Mesenchymal stem cell (in vitro differentiated cells and primary cell): Measurements from ENCODE around the gene NEGR1.

Experiments used
- DNase-seq: peaks from one replicate; pipeline ENCODE4 v3.0.0-alpha.2; 2013
- H2AFZ ChIP-seq: one replicate; pipeline ENCODE4 v1.6.1; 2013; ENCODE audit warnings: low read depth, mild to moderate bottlenecking, control low read depth, inconsistent platforms, low read length, moderate library complexity
- H2AK5ac ChIP-seq: 2 replicates; pipeline ENCODE4 v1.6.1; 2013; ENCODE audit warnings: low read length, moderate library complexity, mild to moderate bottlenecking, inconsistent platforms; ENCODE audit not compliant: severe bottlenecking
- H2BK120ac ChIP-seq: one replicate; pipeline ENCODE4 v1.6.1; 2013; ENCODE audit warnings: low read depth, mild to moderate bottlenecking, inconsistent platforms, low read length, moderate library complexity
- H2BK12ac ChIP-seq, 2 experiments: one replicate each; pipeline ENCODE4 v1.6.1; 2013; ENCODE audit warnings: inconsistent platforms in 2 of 2, low read length in 2 of 2, mild to moderate bottlenecking in 2 of 2, moderate library complexity in 2 of 2, control low read depth in 1 of 2
- H2BK15ac ChIP-seq: one replicate; pipeline ENCODE4 v1.6.1; 2013; ENCODE audit warnings: mild to moderate bottlenecking, low read depth, inconsistent platforms; ENCODE audit not compliant: poor library complexity, severe bottlenecking
- H2BK5ac ChIP-seq: 2 replicates; pipeline ENCODE4 v1.6.1; 2013; ENCODE audit warnings: low read depth, mild to moderate bottlenecking, low read length, control low read depth, inconsistent platforms; ENCODE audit not compliant: poor library complexity, severe bottlenecking
- H3K14ac ChIP-seq, 2 experiments: one replicate each; pipeline ENCODE4 v1.6.1; 2013; ENCODE audit warnings: inconsistent platforms in 2 of 2, low read length in 2 of 2, control low read depth in 1 of 2, mild to moderate bottlenecking in 1 of 2, moderate library complexity in 1 of 2
- H3K18ac ChIP-seq, 2 experiments: one replicate each; pipeline ENCODE4 v1.6.1; 2013; ENCODE audit warnings: inconsistent platforms in 2 of 2, low read length in 2 of 2, control low read depth in 1 of 2, low read depth in 1 of 2, mild to moderate bottlenecking in 1 of 2
- H3K23ac ChIP-seq, 2 experiments: one replicate each; pipeline ENCODE4 v1.6.1; 2013; ENCODE audit warnings: inconsistent platforms in 2 of 2, low read length in 2 of 2, mild to moderate bottlenecking in 2 of 2, moderate library complexity in 2 of 2, control low read depth in 1 of 2
- H3K27ac ChIP-seq: 2 replicates; pipeline ENCODE4 v1.5.1; 2013; ENCODE audit warnings: mild to moderate bottlenecking, moderate library complexity, low read length, control low read depth, inconsistent platforms; ENCODE audit not compliant: poor library complexity, severe bottlenecking
- H3K27me3 ChIP-seq, 2 experiments: 2 replicates each; pipeline versions ENCODE4 v1.6.1 to v1.7.0; 2013; ENCODE audit warnings: low read length in 2 of 2, mild to moderate bottlenecking in 2 of 2, moderate library complexity in 2 of 2, control low read depth in 1 of 2, inconsistent platforms in 1 of 2; ENCODE audit not compliant: control insufficient read depth in 1 of 2, insufficient read depth in 1 of 2
- H3K36me3 ChIP-seq, 2 experiments: 2 replicates each; pipeline versions ENCODE4 v1.6.1 to v1.7.0; 2013; ENCODE audit warnings: low read length in 2 of 2, control low read depth in 1 of 2, inconsistent platforms in 1 of 2, low read depth in 1 of 2, mild to moderate bottlenecking in 1 of 2; ENCODE audit not compliant: insufficient read depth in 2 of 2, control insufficient read depth in 1 of 2
- H3K4ac ChIP-seq, 2 experiments: one replicate each; pipeline ENCODE4 v1.6.1; 2013; ENCODE audit warnings: inconsistent platforms in 2 of 2, low read length in 2 of 2, mild to moderate bottlenecking in 2 of 2, moderate library complexity in 2 of 2, control low read depth in 1 of 2, low read depth in 1 of 2
- H3K4me1 ChIP-seq: 2 replicates; pipeline ENCODE4 v1.6.1; 2013; ENCODE audit warnings: low read depth, low read length, control low read depth; ENCODE audit not compliant: control insufficient read depth, insufficient read depth
- H3K4me2 ChIP-seq: 2 replicates; pipeline ENCODE4 v1.6.1; 2013; ENCODE audit warnings: low read length, mild to moderate bottlenecking, inconsistent platforms; ENCODE audit not compliant: poor library complexity, severe bottlenecking
- H3K4me3 ChIP-seq, 2 experiments: 2 replicates each; pipeline versions ENCODE4 v1.5.1 to v1.7.0; 2013; ENCODE audit warnings: low read length in 2 of 2, mild to moderate bottlenecking in 2 of 2, control low read depth in 1 of 2, low read depth in 1 of 2; ENCODE audit not compliant: insufficient read depth in 1 of 2
- H3K79me1 ChIP-seq: replicated peaks from 2 replicates; pipeline ENCODE4 v1.6.1; 2013; ENCODE audit warnings: mild to moderate bottlenecking, control low read depth, low read length, inconsistent platforms; ENCODE audit not compliant: poor library complexity, severe bottlenecking
- H3K9ac ChIP-seq: 2 replicates; pipeline ENCODE4 v1.7.0; 2013; ENCODE audit warnings: mild to moderate bottlenecking, low read length, moderate library complexity
- H3K9me3 ChIP-seq: 2 replicates; pipeline ENCODE4 v1.7.0; 2013; ENCODE audit warnings: mild to moderate bottlenecking, low read length; ENCODE audit not compliant: control insufficient read depth
- H4K8ac ChIP-seq: one replicate; pipeline ENCODE4 v1.6.1; 2013; ENCODE audit warnings: inconsistent platforms, mild to moderate bottlenecking, low read length, moderate library complexity
- H4K91ac ChIP-seq: one replicate; pipeline ENCODE4 v1.6.1; 2013; ENCODE audit warnings: mild to moderate bottlenecking, low read length, inconsistent platforms
- WGBS: methylation state at CpG from one replicate; pipeline ENCODE4 v1.1.7; 2013; ENCODE audit warnings: mixed read lengths; 5-methylcytosine and 5-hydroxymethylcytosine counted together

Gene NEGR1

DNA sequence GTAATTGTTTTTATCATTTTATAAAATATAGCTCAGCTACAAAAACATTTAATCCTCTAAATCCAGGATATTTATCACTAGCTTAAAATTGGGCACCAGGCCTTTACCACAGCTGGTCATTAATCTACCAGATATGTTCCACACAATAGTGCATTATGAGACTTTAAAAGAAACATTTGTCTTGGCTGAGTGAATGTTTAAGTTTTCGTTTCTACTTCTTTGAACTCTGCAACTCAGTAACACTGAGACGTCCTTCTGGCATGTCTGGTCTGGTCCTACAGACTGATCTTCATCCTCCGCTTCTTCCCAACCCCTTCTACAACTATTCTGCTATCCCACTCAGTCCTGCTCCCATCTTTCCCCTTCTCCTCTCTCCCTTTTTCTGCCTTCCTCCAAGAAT is 296.2 kb downstream of the NEGR1 start:
- H2BK15ac ChIP-seq = no peak overlapping the region
- H3K27ac ChIP-seq = no peak overlapping the region
- no peak for DNase-seq
- no peak overlapping the region for H2AFZ ChIP-seq
- no peak overlapping the region for H4K8ac ChIP-seq
- no peak overlapping the region for H3K4me3 ChIP-seq
- H4K91ac ChIP-seq = no peak overlapping the region
- no peaks in the 10 kb centered on the region for H3K27me3 ChIP-seq
- peaks cover 7% of the 10 kb centered on the region for H3K79me1 ChIP-seq
- H3K23ac ChIP-seq = no peak overlapping the region
- H3K4ac ChIP-seq = no peak overlapping the region
- no peak overlapping the region for H2BK12ac ChIP-seq
- no peaks in the 10 kb centered on the region for H3K9me3 ChIP-seq
- no peak overlapping the region for H3K9ac ChIP-seq
- H3K14ac ChIP-seq = no peak overlapping the region
- no peak overlapping the region for H3K4me2 ChIP-seq
- no peak overlapping the region for H3K18ac ChIP-seq
- H2AK5ac ChIP-seq = no peak overlapping the region
- no peaks in the 10 kb centered on the region for H3K4me1 ChIP-seq
- 83% methylated on average over 3 of the region's 3 CpGs for WGBS
- H3K36me3 ChIP-seq = no peaks in the 10 kb centered on the region
- no peak overlapping the region for H2BK120ac ChIP-seq
- H2BK5ac ChIP-seq = no peak overlapping the region

DNA sequence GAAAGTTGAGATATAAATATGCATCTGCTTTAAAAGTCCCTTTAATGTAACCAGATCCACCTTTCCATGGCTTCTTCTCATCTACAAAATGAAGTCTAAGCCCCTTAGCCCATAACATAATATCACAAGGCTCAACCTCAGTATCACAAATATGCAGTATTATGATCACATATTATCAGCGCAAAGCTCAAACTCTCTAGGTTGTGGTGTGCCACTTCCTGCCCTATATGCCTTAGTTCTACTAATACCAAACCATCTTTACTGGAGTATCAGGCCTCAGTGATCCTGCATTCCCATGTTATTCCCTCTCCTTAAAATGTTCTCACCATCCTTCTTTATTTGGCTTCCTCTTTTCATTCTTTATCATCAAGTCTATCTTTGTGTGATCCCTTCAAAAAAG is 301.8 kb downstream of the NEGR1 start:
- no peak overlapping the region for H4K8ac ChIP-seq
- no peak overlapping the region for H2BK12ac ChIP-seq
- no peak overlapping the region for H3K14ac ChIP-seq
- H3K23ac ChIP-seq = no peak overlapping the region
- H2BK15ac ChIP-seq = no peak overlapping the region
- no peak overlapping the region for H3K4me3 ChIP-seq
- no peak overlapping the region for H4K91ac ChIP-seq
- no peak overlapping the region for H3K27ac ChIP-seq
- H3K18ac ChIP-seq = no peak overlapping the region
- no peak overlapping the region for H3K4ac ChIP-seq
- no peak overlapping the region for H2BK120ac ChIP-seq
- H3K4me2 ChIP-seq = no peak overlapping the region
- DNase-seq = no peak
- no peak overlapping the region for H3K9ac ChIP-seq
- H3K79me1 ChIP-seq = no peaks in the 10 kb centered on the region
- no peak overlapping the region for H2BK5ac ChIP-seq
- no peaks in the 10 kb centered on the region for H3K4me1 ChIP-seq
- H3K27me3 ChIP-seq = no peaks in the 10 kb centered on the region
- H3K36me3 ChIP-seq = no peaks in the 10 kb centered on the region
- H2AFZ ChIP-seq = no peak overlapping the region
- no peak overlapping the region for H2AK5ac ChIP-seq
- 98% methylated on average over 1 of the region's 1 CpG for WGBS
- H3K9me3 ChIP-seq = no peaks in the 10 kb centered on the region

- Histone ChIP-seq H3K18ac (no peak overlapping the region), H3K14ac (no peak overlapping the region), H3K9me3 (no peaks in the 10 kb centered on the region), H3K79me1 (no peaks in the 10 kb centered on the region), H2BK120ac (no peak overlapping the region), H3K36me3 (no peaks in the 10 kb centered on the region), H2BK12ac (no peak overlapping the region), H4K8ac (no peak overlapping the region), H3K4me2 (no peak overlapping the region), H3K4ac (no peak overlapping the region), H3K4me3 (no peak overlapping the region), H4K91ac (no peak overlapping the region), H3K27ac (no peak overlapping the region), H2AK5ac (no peak overlapping the region), H2AFZ (no peak overlapping the region), H3K9ac (no peak overlapping the region), H3K4me1 (no peaks in the 10 kb centered on the region), H2BK5ac (no peak overlapping the region), H3K27me3 (no peaks in the 10 kb centered on the region), H3K23ac (no peak overlapping the region), H2BK15ac (no peak overlapping the region)
- 100% methylated on average over 1 of the region's 1 CpG for WGBS
- no peak for DNase-seq
Measured at GRCh38 chr1:71979882-71980281, 302.5 kb downstream of the NEGR1 start.

DNA sequence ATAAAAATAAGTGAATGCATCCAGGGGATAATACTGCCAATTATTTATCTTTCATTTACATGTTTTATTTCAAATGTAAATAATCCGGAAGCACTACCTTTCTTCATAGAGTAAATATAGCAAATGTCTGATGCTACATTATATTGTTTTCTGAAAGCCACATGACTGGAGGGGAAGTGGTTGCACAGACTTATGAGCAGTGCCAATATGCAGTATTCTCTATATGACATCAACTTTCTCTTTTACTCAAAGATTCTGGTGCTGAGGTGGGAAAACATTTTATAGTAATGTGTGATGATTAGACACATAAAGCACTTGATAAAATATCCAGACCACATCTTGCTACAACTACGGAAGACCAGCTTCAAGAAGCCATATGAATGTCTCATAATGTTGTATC is 314.7 kb downstream of the NEGR1 start:
- H3K9me3 ChIP-seq = no peaks in the 10 kb centered on the region
- DNase-seq = no peak
- H3K4me3 ChIP-seq = no peak overlapping the region
- no peak overlapping the region for H2BK15ac ChIP-seq
- no peak overlapping the region for H3K18ac ChIP-seq
- no peak overlapping the region for H4K91ac ChIP-seq
- H3K27me3 ChIP-seq = no peaks in the 10 kb centered on the region
- H3K79me1 ChIP-seq = peaks cover 3% of the 10 kb centered on the region
- no peak overlapping the region for H3K23ac ChIP-seq
- WGBS = no CpG with 5 or more reads among the region's 2 CpGs
- H2AFZ ChIP-seq = no peak overlapping the region
- no peak overlapping the region for H4K8ac ChIP-seq
- no peak overlapping the region for H3K9ac ChIP-seq
- no peak overlapping the region for H3K4me2 ChIP-seq
- no peak overlapping the region for H2BK120ac ChIP-seq
- no peak overlapping the region for H3K4ac ChIP-seq
- no peak overlapping the region for H2BK5ac ChIP-seq
- no peak overlapping the region for H2BK12ac ChIP-seq
- no peak overlapping the region for H2AK5ac ChIP-seq
- no peak overlapping the region for H3K27ac ChIP-seq
- H3K4me1 ChIP-seq = no peaks in the 10 kb centered on the region
- no peak overlapping the region for H3K14ac ChIP-seq
- H3K36me3 ChIP-seq = no peaks in the 10 kb centered on the region
